GM23338 (cell line): ENCODE measurements around the gene ADAMTS20. TPM values are rescaled to one million over a fixed set of nuclear protein-coding genes. Genes with fewer than 3 reads are reported as not detected.

Experiments
- ATAC-seq: fragments of 200-7000 bp; cut with Tn5 transposase; 3 replicates; pipeline ENCODE4 v1.9.1; 2020
- DNase-seq: peaks from one replicate; pipeline ENCODE4 v3.0.0-alpha.2; 2015; ENCODE audit warnings: low spot score
- H2AFZ ChIP-seq: fragments of 200-600 bp; sonication (generic); 2 replicates; pipeline ENCODE4 v1.8.0; 2016; ENCODE audit warnings: antibody characterized with exemption, mild to moderate bottlenecking, moderate library complexity
- H3F3A ChIP-seq: fragments of 200-600 bp; sonication (generic); replicated peaks from 2 replicates; pipeline ENCODE4 v1.8.0; 2017; ENCODE audit warnings: antibody characterized with exemption, mixed run types, low read depth
- H3K27ac ChIP-seq: fragments of 200-600 bp; sonication (generic); 2 replicates; pipeline ENCODE4 v1.6.1; 2016; ENCODE audit warnings: low read depth
- H3K27me3 ChIP-seq: fragments of 200-600 bp; sonication (generic); 2 replicates; pipeline ENCODE4 v1.8.0; 2016; ENCODE audit warnings: mild to moderate bottlenecking, mixed run types, moderate library complexity; ENCODE audit not compliant: insufficient read depth
- H3K36me3 ChIP-seq: fragments of 200-600 bp; sonication (generic); 2 replicates; pipeline ENCODE4 v1.8.0; 2016; ENCODE audit warnings: mild to moderate bottlenecking; ENCODE audit not compliant: insufficient read depth
- H3K4me1 ChIP-seq: fragments of 200-600 bp; sonication (generic); 2 replicates; pipeline ENCODE4 v1.8.0; 2016; ENCODE audit warnings: mild to moderate bottlenecking, moderate library complexity; ENCODE audit not compliant: insufficient read depth
- H3K4me2 ChIP-seq: fragments of 200-600 bp; sonication (generic); 2 replicates; pipeline ENCODE4 v1.7.1; 2017; ENCODE audit warnings: mixed run types
- H3K4me3 ChIP-seq: fragments of 200-600 bp; sonication (generic); 2 replicates; pipeline ENCODE4 v1.6.1; 2016; ENCODE audit warnings: mixed run types
- H3K79me2 ChIP-seq: fragments of 200-600 bp; sonication (generic); replicated peaks from 2 replicates; pipeline ENCODE4 v1.8.0; 2017; ENCODE audit warnings: mild to moderate bottlenecking; ENCODE audit not compliant: insufficient read depth
- H3K9me2 ChIP-seq: fragments of 200-600 bp; sonication (generic); 2 replicates; pipeline ENCODE4 v1.8.0; 2017; ENCODE audit not compliant: insufficient read depth
- H4K20me1 ChIP-seq: fragments of 200-600 bp; sonication (generic); replicated peaks from 2 replicates; pipeline ENCODE4 v1.8.0; 2017; ENCODE audit warnings: mild to moderate bottlenecking; ENCODE audit not compliant: insufficient read depth
- H3K27ac Mint-ChIP-seq: 2 replicates; pipeline ENCODE4 v1.8.0; 2020; ENCODE audit warnings: inconsistent platforms, mild to moderate bottlenecking, moderate library complexity, mixed read lengths
- H3K27me3 Mint-ChIP-seq: 3 replicates; pipeline ENCODE4 v1.8.0; 2022; ENCODE audit warnings: low read depth, mild to moderate bottlenecking, moderate library complexity, mixed read lengths, inconsistent platforms; ENCODE audit not compliant: insufficient read depth, poor library complexity
- H3K36me3 Mint-ChIP-seq: 3 replicates; pipeline ENCODE4 v1.8.0; 2021; ENCODE audit warnings: low read depth, mild to moderate bottlenecking, inconsistent platforms, moderate library complexity, mixed read lengths
- H3K4me1 Mint-ChIP-seq: 3 replicates; pipeline ENCODE4 v1.8.0; 2020; ENCODE audit warnings: mild to moderate bottlenecking, inconsistent platforms, mixed read lengths
- H3K4me3 Mint-ChIP-seq: 3 replicates; pipeline ENCODE4 v1.8.0; 2021; ENCODE audit warnings: moderate library complexity, mild to moderate bottlenecking, inconsistent platforms, mixed read lengths
- H3K9me3 Mint-ChIP-seq: 3 replicates; pipeline ENCODE4 v1.8.0; 2020; ENCODE audit warnings: moderate library complexity, mild to moderate bottlenecking, inconsistent platforms, mixed read lengths
- CREB1 ChIP-seq: fragments of 250-450 bp; sonication (Bioruptor Pico); IDR thresholded peaks from 2 replicates; pipeline ENCODE4 v1.5.0; 2020; ENCODE audit warnings: low read depth, mild to moderate bottlenecking, moderate library complexity
- CTCF ChIP-seq, 2 experiments: fragments of 200-600 bp in 1 of 2; sonication (generic) in 1 of 2; conservative IDR thresholded peaks; 2 replicates each; pipeline versions ENCODE4 v1.5.1 to v1.6.1; 2016 to 2017; ENCODE audit warnings: antibody characterized with exemption in 2 of 2, low read depth in 2 of 2, mild to moderate bottlenecking in 2 of 2, moderate library complexity in 1 of 2
- ETS1 ChIP-seq: IDR thresholded peaks from 2 replicates; pipeline ENCODE4 v1.6.1; 2016; ENCODE audit warnings: antibody characterized with exemption
- EZH2 ChIP-seq: fragments of 200-600 bp; sonication (generic); IDR thresholded peaks from one replicate; pipeline ENCODE4 v1.8.0; 2017; ENCODE audit warnings: antibody characterized with exemption, mild to moderate bottlenecking, low read depth; ENCODE audit not compliant: unreplicated experiment
- EZH2phosphoT487 ChIP-seq: fragments of 200-600 bp; sonication (generic); IDR thresholded peaks from one replicate; pipeline ENCODE4 v1.8.1; 2018; ENCODE audit warnings: antibody characterized with exemption; ENCODE audit not compliant: unreplicated experiment
- JUNB ChIP-seq: IDR thresholded peaks from one replicate; pipeline ENCODE4 v1.6.1; 2016; ENCODE audit warnings: antibody characterized with exemption; ENCODE audit not compliant: unreplicated experiment
- NANOG ChIP-seq: IDR thresholded peaks from 2 replicates; pipeline ENCODE4 v1.6.1; 2016; ENCODE audit warnings: antibody characterized with exemption, borderline replicate concordance
- POLR2AphosphoS5 ChIP-seq: IDR thresholded peaks from 2 replicates; pipeline ENCODE4 v1.6.1; 2016; ENCODE audit warnings: antibody characterized with exemption, low read depth
- REST ChIP-seq: IDR thresholded peaks from one replicate; pipeline ENCODE4 v1.6.1; 2018; ENCODE audit warnings: antibody characterized with exemption; ENCODE audit not compliant: unreplicated experiment
- STAT1 ChIP-seq: IDR thresholded peaks from one replicate; pipeline ENCODE4 v1.6.1; 2016; ENCODE audit warnings: antibody characterized with exemption; ENCODE audit not compliant: unreplicated experiment
- ZNF114 ChIP-seq: fragments of 250-450 bp; sonication (Bioruptor Pico); IDR thresholded peaks from 2 replicates; pipeline ENCODE4 v1.5.0; 2020; ENCODE audit warnings: mild to moderate bottlenecking, moderate library complexity
- ZNF331 ChIP-seq: fragments of 250-450 bp; sonication (Bioruptor Pico); IDR thresholded peaks from 2 replicates; pipeline ENCODE4 v1.5.0; 2020; ENCODE audit warnings: low read depth, mild to moderate bottlenecking, moderate library complexity
- ZNF462 ChIP-seq: fragments of 250-450 bp; sonication (Bioruptor Pico); IDR thresholded peaks from 2 replicates; pipeline ENCODE4 v1.5.0; 2020; ENCODE audit warnings: mild to moderate bottlenecking, moderate library complexity
- polyA plus RNA-seq: library from polyadenylated mRNA; unstranded; fragments of >200 nt; fragmentation: Nextera tagmentation; extraction: Ambion mirVana; gene quantifications from 2 replicates; pipeline ENCODE4 v1.2.1, GENCODE V29; 2016
- total RNA-seq: library from RNA; depleted of rRNA; stranded (reverse); fragments of >200 nt; shearing (Covaris generic); gene quantifications from 2 replicates; pipeline ENCODE4 v1.2.3, GENCODE V29; 2014

Gene ADAMTS20
- total and polyA plus RNA-seq, 2 experiments from 2014 or later, result 2.0 to 9.3 TPM

- Mint-ChIP-seq H3K27ac (no peak overlapping the region), H3K36me3 (peaks cover 3% of the 10 kb centered on the region), H3K4me3 (no peak overlapping the region), H3K9me3 (peaks cover 23% of the 10 kb centered on the region), H3K27me3 (peaks cover 1% of the 10 kb centered on the region), H3K4me1 (no peaks in the 10 kb centered on the region)
- Histone ChIP-seq H3F3A (no peaks in the 10 kb centered on the region), H2AFZ (no peak overlapping the region), H3K79me2 (no peaks in the 10 kb centered on the region), H3K36me3 (no peaks in the 10 kb centered on the region), H3K4me3 (no peak overlapping the region), H3K4me2 (no peak overlapping the region), H3K27me3 (no peaks in the 10 kb centered on the region), H3K4me1 (no peaks in the 10 kb centered on the region), H3K27ac (no peak overlapping the region), H3K9me2 (peaks cover 12% of the 10 kb centered on the region), H4K20me1 (no peaks in the 10 kb centered on the region)
- no peak for DNase-seq
- no peak for ATAC-seq
- no peak for TF ChIP-seq EZH2phosphoT487
- no peak for TF ChIP-seq CTCF (conservative IDR thresholded peaks at IDR 0.05; ENCODE audit: low read depth in 2 of 2)
- TF ChIP-seq ZNF331, result no peak
- TF ChIP-seq ZNF462 (CRISPR knock-in tag), result no peak
- no peak for TF ChIP-seq JUNB
- TF ChIP-seq STAT1, result no peak
- no peak for TF ChIP-seq NANOG
- TF ChIP-seq ETS1, result no peak
- TF ChIP-seq REST, result no peak
- no peak for TF ChIP-seq POLR2AphosphoS5
- no peak for TF ChIP-seq ZNF114
- no peak for TF ChIP-seq EZH2
- TF ChIP-seq CREB1 (CRISPR knock-in tag), result no peak
These were observed 222.6 kb downstream of the ADAMTS20 start for GRCh38 chr12:43329375-43329774.
